HepG2 (cell line): ENCODE measurements around the gene C2orf92. TPM values are rescaled to one million over a fixed set of nuclear protein-coding genes. Genes with fewer than 3 reads are reported as not detected.

ENCODE experiments used
- ATF4 ChIP-seq, 2 experiments: fragments of 450-650 bp in 1 of 2; sonication (generic) in 1 of 2; formaldehyde crosslinking; IDR thresholded peaks; 2 replicates each; pipeline versions ENCODE4 v1.5.0 to v1.8.0; 2020 to 2022; ENCODE audit warnings: mild to moderate bottlenecking in 1 of 2, missing genetic modification reagents in 1 of 2
- BRD4 ChIP-seq: sonication (generic); formaldehyde crosslinking; IDR thresholded peaks from 2 replicates; pipeline ENCODE4 v1.4.0; 2020; ENCODE audit warnings: missing genetic modification reagents
- CEBPG ChIP-seq: IDR thresholded peaks from 2 replicates; pipeline ENCODE4 v1.6.1; 2016
- DBP ChIP-seq: sonication (generic); formaldehyde crosslinking; IDR thresholded peaks from 2 replicates; pipeline ENCODE4 v1.4.0; 2020; ENCODE audit warnings: missing genetic modification reagents; ENCODE audit errors: not compliant biosample characterization
- ERF ChIP-seq: IDR thresholded peaks from 2 replicates; pipeline ENCODE4 v1.6.1; 2018; ENCODE audit warnings: missing biosample characterization, missing genetic modification reagents
- KDM2A ChIP-seq: sonication (generic); formaldehyde crosslinking; IDR thresholded peaks from 2 replicates; pipeline ENCODE4 v1.4.0; 2020; ENCODE audit warnings: low read depth, missing genetic modification reagents, borderline replicate concordance
- KLF6 ChIP-seq: IDR thresholded peaks from 2 replicates; pipeline ENCODE4 v1.8.0; 2016; ENCODE audit warnings: missing biosample characterization, missing genetic modification reagents
- NFATC3 ChIP-seq: sonication (generic); formaldehyde crosslinking; IDR thresholded peaks from 2 replicates; pipeline ENCODE4 v1.5.1; 2020; ENCODE audit warnings: mild to moderate bottlenecking, missing genetic modification reagents
- NFE2L1 ChIP-seq: sonication (generic); formaldehyde crosslinking; IDR thresholded peaks from 2 replicates; pipeline ENCODE4 v1.4.0; 2020; ENCODE audit warnings: missing genetic modification reagents, mild to moderate bottlenecking, borderline replicate concordance
- RBM39 ChIP-seq: fragments of 200-400 bp; formaldehyde crosslinking; IDR thresholded peaks from one replicate; pipeline ENCODE4 v1.6.1; 2018; ENCODE audit warnings: antibody characterized with exemption, mild to moderate bottlenecking, low read depth, low read length; ENCODE audit not compliant: poor library complexity, severe bottlenecking
- SOX5 ChIP-seq: IDR thresholded peaks from 2 replicates; pipeline ENCODE4 v1.6.1; 2016; ENCODE audit warnings: borderline replicate concordance
- TOPORS ChIP-seq: sonication (generic); formaldehyde crosslinking; IDR thresholded peaks from 2 replicates; pipeline ENCODE4 v1.8.0; 2023; ENCODE audit warnings: mild to moderate bottlenecking, missing genetic modification reagents
- TRIM24 ChIP-seq: sonication (generic); formaldehyde crosslinking; IDR thresholded peaks from 2 replicates; pipeline ENCODE4 v1.8.0; 2022; ENCODE audit warnings: mild to moderate bottlenecking, missing genetic modification reagents
- YY1 ChIP-seq: IDR thresholded peaks from 2 replicates; pipeline ENCODE4 v1.6.1; 2011; ENCODE audit warnings: low read length, low read depth, moderate library complexity, mild to moderate bottlenecking; ENCODE audit not compliant: insufficient read depth, insufficient replicate concordance
- ZFY ChIP-seq: sonication (generic); formaldehyde crosslinking; IDR thresholded peaks from 2 replicates; pipeline ENCODE4 v1.4.0; 2020; ENCODE audit warnings: missing genetic modification reagents
- ZNF224 ChIP-seq: sonication (generic); formaldehyde crosslinking; IDR thresholded peaks from 2 replicates; pipeline ENCODE4 v1.5.0; 2020; ENCODE audit warnings: mild to moderate bottlenecking, missing genetic modification reagents
- ZNF230 ChIP-seq: sonication (generic); formaldehyde crosslinking; IDR thresholded peaks from 2 replicates; pipeline ENCODE4 v1.4.0; 2020; ENCODE audit warnings: mild to moderate bottlenecking, missing genetic modification reagents
- ZNF3 ChIP-seq: IDR thresholded peaks from 2 replicates; pipeline ENCODE4 v1.7.0; 2017; ENCODE audit warnings: inconsistent platforms
- ZNF460 ChIP-seq: sonication (generic); formaldehyde crosslinking; IDR thresholded peaks from 2 replicates; pipeline ENCODE4 v1.5.1; 2020; ENCODE audit warnings: missing genetic modification reagents, mild to moderate bottlenecking, borderline replicate concordance
- ZNF496 ChIP-seq: sonication (generic); formaldehyde crosslinking; IDR thresholded peaks from 2 replicates; pipeline ENCODE4 v1.8.1; 2023; ENCODE audit warnings: mild to moderate bottlenecking, moderate library complexity, missing genetic modification reagents; ENCODE audit not compliant: insufficient replicate concordance
- ZNF564 ChIP-seq: sonication (generic); formaldehyde crosslinking; IDR thresholded peaks from 2 replicates; pipeline ENCODE4 v1.8.1; 2023; ENCODE audit warnings: mild to moderate bottlenecking, missing genetic modification reagents
- ZNF615 ChIP-seq: sonication (generic); formaldehyde crosslinking; IDR thresholded peaks from 2 replicates; pipeline ENCODE4 v1.5.0; 2020; ENCODE audit warnings: mild to moderate bottlenecking, missing genetic modification reagents, borderline replicate concordance
- ZNF672 ChIP-seq: sonication (generic); formaldehyde crosslinking; IDR thresholded peaks from 2 replicates; pipeline ENCODE4 v1.8.1; 2022; ENCODE audit warnings: missing genetic modification reagents
- ZNF724P ChIP-seq: sonication (generic); formaldehyde crosslinking; IDR thresholded peaks from 2 replicates; pipeline ENCODE4 v1.8.0; 2022; ENCODE audit warnings: missing genetic modification reagents, borderline replicate concordance
- ZNF780A ChIP-seq: sonication (generic); formaldehyde crosslinking; IDR thresholded peaks from 2 replicates; pipeline ENCODE4 v1.8.0; 2022; ENCODE audit warnings: mild to moderate bottlenecking, missing genetic modification reagents, moderate library complexity
- polyA plus RNA-seq, 8 experiments: library from polyadenylated mRNA; depleted of rRNA in 3 of 8; stranded (reverse) in 7 of 8; unstranded in 1 of 8; fragments of >200 nt; fragmentation: Illumina TruSeq in 4 of 8; extraction: Trizol in 4 of 8; gene quantifications; 2 replicates each; pipeline versions ENCODE4 v1.2.1 to v1.2.3, GENCODE V29; 2011 to 2016; ENCODE audit warnings: low read depth in 4 of 8, missing spikeins in 1 of 8, mixed read lengths in 1 of 8; ENCODE audit not compliant: insufficient read depth in 1 of 8
- total RNA-seq, 5 experiments: library from RNA; depleted of rRNA; stranded (reverse); fragments of >200 nt; fragmentation: Illumina TruSeq; extraction: Trizol; gene quantifications; 2 replicates each; pipeline ENCODE4 v1.2.3, GENCODE V29; 2016; ENCODE audit warnings: low read depth in 1 of 5
- TF ChIP-seq, protein P1 (sequence below): IDR thresholded peaks from 2 replicates; pipeline ENCODE4 v1.6.1; 2016; ENCODE audit warnings: missing compliant biosample characterization, missing genetic modification reagents, borderline replicate concordance
- TF ChIP-seq, protein P2 (sequence below): sonication (generic); formaldehyde crosslinking; IDR thresholded peaks from 2 replicates; pipeline ENCODE4 v1.9.0; 2021; ENCODE audit warnings: missing genetic modification reagents, mild to moderate bottlenecking, borderline replicate concordance
- TF ChIP-seq, protein P3 (sequence below): sonication (generic); formaldehyde crosslinking; IDR thresholded peaks from 2 replicates; pipeline ENCODE4 v1.4.0; 2020; ENCODE audit warnings: missing genetic modification reagents

C2orf92 gene
- total and polyA plus RNA-seq, 2 of the 13 experiments (the other 11 are each of a cell fraction or from before 2014, with no cell fraction given) = 4.9 to 5.0 TPM

- TF ChIP-seq DBP (CRISPR knock-in tag) (no peak), ZNF780A (CRISPR knock-in tag) (no peak), YY1 (peak; percentile 14), ZNF496 (CRISPR knock-in tag) (no peak), ERF (CRISPR knock-in tag) (no peak), KDM2A (no peak), TOPORS (CRISPR knock-in tag) (peak; percentile 22; the same call in 1 of the 2 replicates), KLF6 (CRISPR knock-in tag) (no peak; the same call in 1 of the 2 replicates), ATF4 (CRISPR knock-in tag; IDR thresholded peaks at IDR 0.05) (peak in 1 of 2 experiments; percentile 22; a peak in 1 of 4 replicates), ZNF224 (CRISPR knock-in tag) (no peak), ZNF230 (no peak), ZNF3 (no peak), ZFY (CRISPR knock-in tag) (peak; percentile 55), CEBPG (CRISPR knock-in tag) (no peak), SOX5 (CRISPR knock-in tag) (no peak), ZNF615 (CRISPR knock-in tag) (no peak), NFATC3 (CRISPR knock-in tag) (no peak), ZNF724P (CRISPR knock-in tag) (0 out of 2 replicates have a peak, but pooled peaks have one; percentile 20), ZNF460 (CRISPR knock-in tag) (no peak), TRIM24 (CRISPR knock-in tag) (no peak), NFE2L1 (CRISPR knock-in tag) (no peak), RBM39 (no peak), ZNF672 (CRISPR knock-in tag) (no peak), ZNF564 (CRISPR knock-in tag) (0 out of 2 replicates have a peak, but pooled peaks have one; percentile 25), BRD4 (0 out of 2 replicates have a peak, but pooled peaks have one; percentile 4)
- TF ChIP-seq, protein P1, sequence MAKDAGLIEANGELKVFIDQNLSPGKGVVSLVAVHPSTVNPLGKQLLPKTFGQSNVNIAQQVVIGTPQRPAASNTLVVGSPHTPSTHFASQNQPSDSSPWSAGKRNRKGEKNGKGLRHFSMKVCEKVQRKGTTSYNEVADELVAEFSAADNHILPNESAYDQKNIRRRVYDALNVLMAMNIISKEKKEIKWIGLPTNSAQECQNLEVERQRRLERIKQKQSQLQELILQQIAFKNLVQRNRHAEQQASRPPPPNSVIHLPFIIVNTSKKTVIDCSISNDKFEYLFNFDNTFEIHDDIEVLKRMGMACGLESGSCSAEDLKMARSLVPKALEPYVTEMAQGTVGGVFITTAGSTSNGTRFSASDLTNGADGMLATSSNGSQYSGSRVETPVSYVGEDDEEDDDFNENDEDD (CRISPR knock-in tag) = no peak
- TF ChIP-seq, protein P2, sequence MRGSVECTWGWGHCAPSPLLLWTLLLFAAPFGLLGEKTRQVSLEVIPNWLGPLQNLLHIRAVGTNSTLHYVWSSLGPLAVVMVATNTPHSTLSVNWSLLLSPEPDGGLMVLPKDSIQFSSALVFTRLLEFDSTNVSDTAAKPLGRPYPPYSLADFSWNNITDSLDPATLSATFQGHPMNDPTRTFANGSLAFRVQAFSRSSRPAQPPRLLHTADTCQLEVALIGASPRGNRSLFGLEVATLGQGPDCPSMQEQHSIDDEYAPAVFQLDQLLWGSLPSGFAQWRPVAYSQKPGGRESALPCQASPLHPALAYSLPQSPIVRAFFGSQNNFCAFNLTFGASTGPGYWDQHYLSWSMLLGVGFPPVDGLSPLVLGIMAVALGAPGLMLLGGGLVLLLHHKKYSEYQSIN (CRISPR knock-in tag) = no peak
- TF ChIP-seq, protein P3, sequence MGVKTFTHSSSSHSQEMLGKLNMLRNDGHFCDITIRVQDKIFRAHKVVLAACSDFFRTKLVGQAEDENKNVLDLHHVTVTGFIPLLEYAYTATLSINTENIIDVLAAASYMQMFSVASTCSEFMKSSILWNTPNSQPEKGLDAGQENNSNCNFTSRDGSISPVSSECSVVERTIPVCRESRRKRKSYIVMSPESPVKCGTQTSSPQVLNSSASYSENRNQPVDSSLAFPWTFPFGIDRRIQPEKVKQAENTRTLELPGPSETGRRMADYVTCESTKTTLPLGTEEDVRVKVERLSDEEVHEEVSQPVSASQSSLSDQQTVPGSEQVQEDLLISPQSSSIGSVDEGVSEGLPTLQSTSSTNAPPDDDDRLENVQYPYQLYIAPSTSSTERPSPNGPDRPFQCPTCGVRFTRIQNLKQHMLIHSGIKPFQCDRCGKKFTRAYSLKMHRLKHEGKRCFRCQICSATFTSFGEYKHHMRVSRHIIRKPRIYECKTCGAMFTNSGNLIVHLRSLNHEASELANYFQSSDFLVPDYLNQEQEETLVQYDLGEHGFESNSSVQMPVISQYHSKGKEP (CRISPR knock-in tag) = no peak
Observed at GRCh38 chr2:97663626-97663961, 5.9 kb upstream of the C2orf92 start (continued).
